NT2/D1 (cell line): Measurements from ENCODE around the gene CLPTM1.

Source experiments
- SUZ12 ChIP-seq: IDR thresholded peaks from 2 replicates; pipeline ENCODE4 v1.6.1; 2011; ENCODE audit not compliant: insufficient read length, insufficient read depth; ENCODE audit errors: extremely low read depth
- YY1 ChIP-seq: IDR thresholded peaks from 2 replicates; pipeline ENCODE4 v1.6.1; 2011; ENCODE audit not compliant: insufficient read length, insufficient read depth
- ZNF274 ChIP-seq: IDR thresholded peaks from 2 replicates; pipeline ENCODE4 v1.6.1; 2011; ENCODE audit warnings: mild to moderate bottlenecking, low read depth, low read length

- TF ChIP-seq ZNF274 (no peak), YY1 (no peak), SUZ12 (no peak)
Measured at GRCh38 chr19:44972802-44973201, 17.6 kb downstream of the CLPTM1 start.
